Measurements from ENCODE around the gene CABYR. TPM values are rescaled to one million over a fixed set of nuclear protein-coding genes. Genes with fewer than 3 reads are reported as not detected.

The CABYR gene
- total RNA-seq, 1 donor from 2014 or later: 5.1 TPM

- H3K27me3 ChIP-seq (ENCODE audit: control insufficient read depth, insufficient read depth, low read length): no peaks in the 10 kb centered on the region
- no peaks in the 10 kb centered on the region for H3K36me3 ChIP-seq (ENCODE audit: control insufficient read depth, insufficient read depth, low read length)
- H3K4me3 ChIP-seq (ENCODE audit: low read depth, low read length): no peak overlapping the region
- DNase-seq (ENCODE audit: low read depth): no peak
- no peak for TF ChIP-seq CTCF (IDR thresholded peaks at IDR 0.05; ENCODE audit: insufficient read depth, low read length, poor library complexity, severe bottlenecking)
Observed at GRCh38 chr18:24121625-24122024, 17.2 kb upstream of the CABYR start.

GRCh38 chr18:24126155-24126961 lies 12.5 kb upstream of the CABYR start:
- Histone ChIP-seq H3K27me3 (ENCODE audit: control insufficient read depth, insufficient read depth, low read length) (no peaks in the 10 kb centered on the region), H3K36me3 (ENCODE audit: control insufficient read depth, insufficient read depth, low read length) (no peaks in the 10 kb centered on the region), H3K4me3 (ENCODE audit: low read depth, low read length) (no peak overlapping the region)
- no peak for TF ChIP-seq CTCF (IDR thresholded peaks at IDR 0.05; ENCODE audit: insufficient read depth, low read length, poor library complexity, severe bottlenecking)
- DNase-seq (ENCODE audit: low read depth): no peak

GRCh38 chr18:24127735-24128134 lies 11.1 kb upstream of the CABYR start:
- DNase-seq (ENCODE audit: low read depth): no peak
- no peaks in the 10 kb centered on the region for H3K27me3 ChIP-seq (ENCODE audit: control insufficient read depth, insufficient read depth, low read length)
- no peaks in the 10 kb centered on the region for H3K36me3 ChIP-seq (ENCODE audit: control insufficient read depth, insufficient read depth, low read length)
- no peak for TF ChIP-seq CTCF (IDR thresholded peaks at IDR 0.05; ENCODE audit: insufficient read depth, low read length, poor library complexity, severe bottlenecking)
- H3K4me3 ChIP-seq (ENCODE audit: low read depth, low read length): no peak overlapping the region

GRCh38 chr18:24128700-24129099 lies 10.2 kb upstream of the CABYR start:
- no peak overlapping the region for H3K4me3 ChIP-seq (ENCODE audit: low read depth, low read length)
- no peaks in the 10 kb centered on the region for H3K27me3 ChIP-seq (ENCODE audit: control insufficient read depth, insufficient read depth, low read length)
- TF ChIP-seq CTCF (IDR thresholded peaks at IDR 0.05; ENCODE audit: insufficient read depth, low read length, poor library complexity, severe bottlenecking): no peak
- H3K36me3 ChIP-seq (ENCODE audit: control insufficient read depth, insufficient read depth, low read length): no peaks in the 10 kb centered on the region
- DNase-seq (ENCODE audit: low read depth): no peak

- H3K4me3 ChIP-seq (ENCODE audit: low read depth, low read length): no peak overlapping the region
- no peak for DNase-seq (ENCODE audit: low read depth)
- H3K27me3 ChIP-seq (ENCODE audit: control insufficient read depth, insufficient read depth, low read length): no peaks in the 10 kb centered on the region
- TF ChIP-seq CTCF (IDR thresholded peaks at IDR 0.05; ENCODE audit: insufficient read depth, low read length, poor library complexity, severe bottlenecking): no peak
- H3K36me3 ChIP-seq (ENCODE audit: control insufficient read depth, insufficient read depth, low read length): peaks cover 1% of the 10 kb centered on the region
Observed at GRCh38 chr18:24130494-24130893, 8.4 kb upstream of the CABYR start.

GRCh38 chr18:24136967-24137373 lies 1.9 kb upstream of the CABYR start:
- no peak for TF ChIP-seq CTCF (IDR thresholded peaks at IDR 0.05; ENCODE audit: insufficient read depth, low read length, poor library complexity, severe bottlenecking)
- DNase-seq (ENCODE audit: low read depth): no peak
- Histone ChIP-seq H3K36me3 (ENCODE audit: control insufficient read depth, insufficient read depth, low read length) (peaks cover 1% of the 10 kb centered on the region), H3K27me3 (ENCODE audit: control insufficient read depth, insufficient read depth, low read length) (no peaks in the 10 kb centered on the region), H3K4me3 (ENCODE audit: low read depth, low read length) (no peak overlapping the region)
